NT2/D1 (cell line): ENCODE data around the gene KAT6B.

Experiments used
- DNase-seq: peaks from one replicate; pipeline ENCODE4 v3.0.0-alpha.2; 2011; ENCODE audit warnings: low read depth, low spot score
- H3K27me3 ChIP-seq: 2 replicates; pipeline ENCODE4 v1.6.0; 2011; ENCODE audit warnings: mild to moderate bottlenecking; ENCODE audit not compliant: insufficient read length, insufficient read depth
- H3K36me3 ChIP-seq: 2 replicates; pipeline ENCODE4 v1.6.1; 2011; ENCODE audit warnings: mild to moderate bottlenecking, low read length, mixed read lengths; ENCODE audit not compliant: insufficient read depth, insufficient read length
- H3K4me1 ChIP-seq: 2 replicates; pipeline ENCODE4 v1.5.1; 2011; ENCODE audit not compliant: insufficient read depth, insufficient read length
- H3K4me3 ChIP-seq: 2 replicates; pipeline ENCODE4 v1.5.1; 2011; ENCODE audit warnings: low read depth; ENCODE audit not compliant: insufficient read length
- H3K9ac ChIP-seq: 2 replicates; pipeline ENCODE4 v1.6.0; 2011; ENCODE audit warnings: low read depth; ENCODE audit not compliant: insufficient read length
- H3K9me3 ChIP-seq: 2 replicates; pipeline ENCODE4 v1.5.1; 2011; ENCODE audit warnings: mild to moderate bottlenecking, low read length; ENCODE audit not compliant: insufficient read depth
- SUZ12 ChIP-seq: IDR thresholded peaks from 2 replicates; pipeline ENCODE4 v1.6.1; 2011; ENCODE audit not compliant: insufficient read length, insufficient read depth; ENCODE audit errors: extremely low read depth
- YY1 ChIP-seq: IDR thresholded peaks from 2 replicates; pipeline ENCODE4 v1.6.1; 2011; ENCODE audit not compliant: insufficient read length, insufficient read depth
- ZNF274 ChIP-seq: IDR thresholded peaks from 2 replicates; pipeline ENCODE4 v1.6.1; 2011; ENCODE audit warnings: mild to moderate bottlenecking, low read depth, low read length

The KAT6B gene

DNA sequence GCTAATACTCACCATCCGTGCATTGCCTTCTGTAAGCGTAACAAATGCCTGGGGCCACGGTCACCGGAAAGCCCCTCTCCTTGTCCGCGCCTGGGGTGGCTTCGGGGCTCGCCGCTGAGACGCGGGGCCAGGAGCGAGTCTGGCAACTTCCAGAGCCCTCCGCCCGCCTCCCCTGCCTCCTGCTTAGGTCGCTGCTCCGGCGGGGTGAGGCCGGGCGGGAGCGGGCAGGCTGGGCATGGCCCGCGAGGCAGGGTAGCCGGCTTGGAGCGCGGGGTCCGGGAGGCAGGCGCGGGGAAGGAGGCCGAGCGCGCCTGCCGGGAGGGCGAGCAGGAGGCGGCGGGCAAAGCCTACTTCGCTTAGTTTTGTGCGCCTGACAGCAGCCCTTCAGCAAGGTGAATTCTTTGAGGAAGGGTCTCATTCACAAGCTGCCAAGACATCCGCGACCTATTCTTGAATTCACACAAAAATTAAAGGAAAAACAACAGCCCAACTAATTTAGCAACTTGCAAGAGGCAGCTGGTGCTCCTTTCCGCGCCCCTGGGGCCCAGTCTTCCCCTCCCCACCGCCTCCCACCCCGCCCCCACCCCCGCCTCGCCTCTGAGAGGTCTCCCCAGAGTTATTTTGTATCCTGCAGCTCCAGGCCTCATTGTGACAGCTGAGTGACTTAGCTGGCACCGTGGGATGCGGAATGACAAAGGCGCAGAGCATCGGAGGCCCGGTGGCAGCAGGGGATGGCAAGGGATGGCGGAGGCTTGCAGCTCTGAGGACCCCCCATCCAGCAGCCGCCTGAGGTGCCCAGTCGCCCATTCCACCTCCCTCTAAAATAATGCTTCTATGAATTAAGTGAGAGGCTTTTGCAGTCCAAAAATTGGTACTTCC, 12.8 kb upstream of the KAT6B start:
- Histone ChIP-seq H3K27me3 (no peaks in the 10 kb centered on the region), H3K36me3 (no peaks in the 10 kb centered on the region), H3K4me3 (no peak overlapping the region), H3K4me1 (no peaks in the 10 kb centered on the region), H3K9ac (no peak overlapping the region), H3K9me3 (no peaks in the 10 kb centered on the region; the same call in 1 of the 2 replicates)
- TF ChIP-seq SUZ12 (no peak), ZNF274 (no peak), YY1 (no peak)
- no peak for DNase-seq

DNA sequence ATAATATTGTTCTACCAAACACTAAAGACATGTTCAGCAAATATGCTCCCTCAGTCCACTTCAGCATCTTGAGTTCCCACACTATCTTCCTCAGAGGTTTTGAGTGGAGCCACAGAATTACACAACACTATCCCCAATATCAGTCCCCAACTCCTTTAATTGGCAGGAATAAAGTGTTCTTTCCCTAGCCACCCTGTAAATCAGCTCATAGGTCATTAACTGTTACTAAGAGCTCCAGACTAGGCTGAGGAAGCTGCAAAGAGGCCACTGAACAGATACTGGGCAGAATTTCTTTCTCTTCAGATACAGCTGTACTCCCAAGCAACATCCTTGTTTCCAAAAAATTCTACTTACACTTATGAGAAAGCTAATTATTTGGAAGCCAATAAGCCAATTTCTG, 11.6 kb upstream of the KAT6B start:
- Histone ChIP-seq H3K4me1 (no peaks in the 10 kb centered on the region), H3K27me3 (no peaks in the 10 kb centered on the region), H3K36me3 (no peaks in the 10 kb centered on the region), H3K9me3 (no peaks in the 10 kb centered on the region; the same call in 1 of the 2 replicates), H3K9ac (no peak overlapping the region), H3K4me3 (no peak overlapping the region)
- no peak for DNase-seq
- no peak for TF ChIP-seq ZNF274
- TF ChIP-seq YY1: no peak
- no peak for TF ChIP-seq SUZ12

DNA sequence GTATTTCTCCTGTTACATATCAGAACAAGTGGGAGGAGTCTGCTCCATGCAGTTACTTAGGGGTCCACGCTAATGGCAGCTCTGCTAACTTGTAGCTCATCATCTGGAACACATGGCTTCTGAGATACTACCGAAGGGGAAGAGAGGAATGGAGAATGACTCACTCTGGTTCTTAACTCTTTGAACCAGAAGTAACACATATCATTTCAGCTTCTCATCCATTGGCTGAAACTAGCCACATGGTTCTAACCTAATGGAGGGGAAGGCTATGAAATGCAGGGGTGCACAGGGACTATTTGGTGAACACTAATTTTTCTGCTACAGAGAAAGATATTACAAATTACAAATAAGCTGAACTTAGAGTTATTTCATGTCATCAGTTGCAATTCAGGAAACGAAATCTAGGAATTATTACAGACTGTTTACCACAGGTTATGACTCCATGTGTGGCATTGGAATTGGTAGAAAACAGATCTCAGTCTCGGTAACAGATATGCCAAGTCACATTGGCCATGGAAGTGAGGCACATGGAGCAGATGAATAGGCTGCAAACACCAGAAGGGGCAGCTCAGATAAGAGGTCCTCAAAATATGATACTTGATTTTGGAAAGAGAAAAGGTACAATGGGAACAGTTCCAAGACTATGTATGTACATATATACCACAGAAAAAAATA, 9.4 kb upstream of the KAT6B start:
- no peak overlapping the region for H3K4me3 ChIP-seq
- TF ChIP-seq ZNF274 (no peak), YY1 (no peak), SUZ12 (no peak)
- no peaks in the 10 kb centered on the region; the same call in 1 of the 2 replicates for H3K9me3 ChIP-seq
- no peak for DNase-seq
- no peaks in the 10 kb centered on the region for H3K4me1 ChIP-seq
- no peaks in the 10 kb centered on the region for H3K27me3 ChIP-seq
- no peak overlapping the region for H3K9ac ChIP-seq
- H3K36me3 ChIP-seq: no peaks in the 10 kb centered on the region

DNA sequence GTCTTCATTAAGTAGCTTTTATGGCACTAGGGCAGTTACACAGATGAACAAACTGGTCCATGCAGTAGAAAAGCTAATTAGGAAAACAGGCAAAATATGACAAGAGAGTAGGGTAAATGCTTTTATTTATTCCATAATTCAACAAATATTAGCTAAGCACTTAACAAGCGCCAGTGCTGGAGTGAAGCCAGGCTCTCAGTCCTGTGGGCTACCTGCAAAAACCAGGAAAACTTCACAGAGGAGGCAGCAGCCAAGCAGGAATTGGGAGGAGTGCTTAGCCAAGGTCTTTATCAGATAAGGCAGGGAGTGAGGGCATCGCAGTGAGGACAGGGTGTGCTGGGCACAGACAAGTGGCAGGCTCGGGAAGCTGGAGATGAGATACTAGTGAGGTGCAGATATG, 4.9 kb upstream of the KAT6B start:
- H3K36me3 ChIP-seq: no peaks in the 10 kb centered on the region
- H3K4me1 ChIP-seq: no peaks in the 10 kb centered on the region
- no peak overlapping the region for H3K9ac ChIP-seq
- no peaks in the 10 kb centered on the region for H3K27me3 ChIP-seq
- no peaks in the 10 kb centered on the region; the same call in 1 of the 2 replicates for H3K9me3 ChIP-seq
- no peak for TF ChIP-seq YY1
- TF ChIP-seq SUZ12: no peak
- no peak for TF ChIP-seq ZNF274
- no peak overlapping the region for H3K4me3 ChIP-seq
- no peak for DNase-seq

DNA sequence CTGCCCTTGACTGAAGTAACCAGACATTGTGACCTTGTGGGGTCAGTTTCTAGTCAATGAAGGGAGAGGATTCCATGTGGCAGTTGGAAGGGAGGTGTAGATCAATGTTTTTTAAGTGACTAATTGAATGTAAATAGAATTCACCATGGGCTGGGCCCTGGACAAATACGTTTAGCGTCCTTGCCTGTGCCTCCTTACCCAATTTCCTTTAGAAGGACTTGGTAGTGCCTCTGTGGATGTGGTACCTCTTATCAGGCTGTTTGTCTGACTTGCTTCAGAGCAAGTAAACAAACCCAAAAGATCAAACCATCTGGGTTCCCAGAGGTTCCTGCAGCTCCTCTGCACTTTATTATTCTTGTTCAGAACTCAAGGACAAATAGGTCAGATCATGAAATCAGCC, 4.3 kb upstream of the KAT6B start:
- no peak for TF ChIP-seq SUZ12
- TF ChIP-seq ZNF274: no peak
- no peak for TF ChIP-seq YY1
- H3K9me3 ChIP-seq: no peaks in the 10 kb centered on the region; the same call in 1 of the 2 replicates
- no peaks in the 10 kb centered on the region for H3K4me1 ChIP-seq
- H3K9ac ChIP-seq: no peak overlapping the region
- no peaks in the 10 kb centered on the region for H3K36me3 ChIP-seq
- no peak overlapping the region for H3K4me3 ChIP-seq
- H3K27me3 ChIP-seq: no peaks in the 10 kb centered on the region
- DNase-seq: no peak

DNA sequence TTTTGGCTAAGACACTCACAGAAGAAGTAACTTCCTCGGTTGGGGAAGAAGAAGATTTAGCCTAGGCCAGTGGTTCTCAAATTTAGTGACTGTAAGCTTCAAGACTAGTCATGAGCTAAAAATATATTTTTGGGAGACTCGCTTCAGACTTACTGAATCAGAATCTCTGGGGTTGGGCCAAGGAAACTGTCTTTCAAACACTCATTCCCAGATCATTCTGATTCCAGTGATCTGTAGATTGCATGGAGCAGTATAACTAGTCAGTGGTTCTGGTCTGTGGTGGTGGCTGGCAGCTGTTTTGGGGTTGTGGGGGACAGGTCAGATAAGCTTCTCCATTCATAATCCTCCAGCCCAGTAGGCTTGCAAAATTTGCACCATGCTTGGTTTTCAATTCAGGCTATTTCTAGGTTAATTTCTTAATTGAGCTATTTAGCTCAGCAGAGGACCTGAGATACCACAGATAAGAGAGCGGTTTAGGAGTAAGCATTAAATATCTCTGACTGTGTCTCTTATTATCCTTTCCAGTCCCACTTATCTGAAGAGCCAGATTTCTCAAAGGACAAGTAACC, 3.8 kb upstream of the KAT6B start:
- Histone ChIP-seq H3K4me1 (no peaks in the 10 kb centered on the region), H3K9me3 (no peaks in the 10 kb centered on the region; the same call in 1 of the 2 replicates), H3K36me3 (no peaks in the 10 kb centered on the region), H3K4me3 (no peak overlapping the region), H3K27me3 (no peaks in the 10 kb centered on the region), H3K9ac (no peak overlapping the region)
- DNase-seq: no peak
- no peak for TF ChIP-seq ZNF274

DNA sequence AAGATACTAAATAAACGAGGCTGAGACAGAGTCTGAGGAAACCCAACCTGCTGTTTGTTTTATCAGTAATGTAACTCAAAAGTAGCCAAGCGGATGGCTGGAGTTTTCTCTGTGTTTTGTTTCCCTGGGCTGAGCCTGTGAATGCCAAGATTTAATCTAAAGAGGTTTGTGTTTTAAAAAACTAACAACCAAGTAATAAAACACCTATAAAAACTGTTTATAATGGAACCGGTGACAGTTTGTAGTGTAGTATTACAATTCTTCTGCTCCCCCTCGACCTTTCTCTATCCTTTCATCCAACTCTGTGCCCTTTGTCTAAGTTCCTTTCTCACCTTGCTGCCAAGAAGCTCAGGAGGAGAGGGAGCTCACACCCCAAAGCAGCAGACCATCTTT, 2.6 kb upstream of the KAT6B start:
- Histone ChIP-seq H3K27me3 (no peaks in the 10 kb centered on the region), H3K4me1 (no peaks in the 10 kb centered on the region), H3K36me3 (no peaks in the 10 kb centered on the region), H3K4me3 (no peak overlapping the region), H3K9ac (no peak overlapping the region), H3K9me3 (no peaks in the 10 kb centered on the region)
- DNase-seq: no peak
- TF ChIP-seq YY1 (no peak), SUZ12 (no peak), ZNF274 (no peak)
